Lung (tissue), 12 donors: ENCODE results near the gene ACVR2A. TPM values are rescaled to one million over a fixed set of nuclear protein-coding genes. Genes with fewer than 3 reads are reported as not detected.

Experiments
- ATAC-seq: fragments of 200-7000 bp; cut with Tn5 transposase; one replicate; pipeline ENCODE4 v1.9.1; 2020; ENCODE audit warnings: moderate number of reproducible peaks; ENCODE audit not compliant: insufficient read depth, low FRiP score
- DNase-seq, 3 donors: peaks; one replicate each; pipeline ENCODE4 v3.0.0-alpha.2; 2013 to 2017
- H3K27ac ChIP-seq, 2 donors: one replicate each; pipeline ENCODE4 v1.5.1; 2013; ENCODE audit warnings: mild to moderate bottlenecking in 2 of 2, moderate library complexity in 2 of 2, control low read depth in 1 of 2, inconsistent platforms in 1 of 2, low read depth in 1 of 2, low read length in 1 of 2
- H3K27me3 ChIP-seq, 3 donors: one replicate each; pipeline ENCODE4 v1.5.1; 2013; ENCODE audit warnings: low read length in 2 of 3; ENCODE audit not compliant: control insufficient read depth in 3 of 3, insufficient read depth in 3 of 3
- H3K36me3 ChIP-seq, 4 donors: one replicate each; pipeline ENCODE4 v1.5.1; 2013; ENCODE audit warnings: low read length in 4 of 4, mild to moderate bottlenecking in 1 of 4, moderate library complexity in 1 of 4; ENCODE audit not compliant: control insufficient read depth in 4 of 4, insufficient read depth in 4 of 4
- H3K4me1 ChIP-seq, 5 donors: one replicate each; pipeline ENCODE4 v1.5.1; 2013; ENCODE audit warnings: low read length in 5 of 5, mild to moderate bottlenecking in 2 of 5, moderate library complexity in 1 of 5; ENCODE audit not compliant: control insufficient read depth in 5 of 5, insufficient read depth in 5 of 5
- H3K4me3 ChIP-seq: one replicate; pipeline ENCODE4 v1.5.1; 2013; ENCODE audit warnings: mild to moderate bottlenecking, control low read depth, moderate library complexity
- H3K9ac ChIP-seq, 2 donors: one replicate each; pipeline ENCODE4 v1.5.1; 2013; ENCODE audit warnings: low read length in 2 of 2, control low read depth in 1 of 2; ENCODE audit not compliant: insufficient read depth in 1 of 2
- H3K9me3 ChIP-seq, 4 donors: one replicate each; pipeline ENCODE4 v1.5.1; 2013; ENCODE audit warnings: low read length in 3 of 4, mild to moderate bottlenecking in 1 of 4, moderate library complexity in 1 of 4; ENCODE audit not compliant: control insufficient read depth in 4 of 4, insufficient read depth in 3 of 4
- WGBS, 2 donors: extraction: QIAGEN DNeasy Blood & Tissue Kit; methylation state at CpG; one replicate each; pipeline ENCODE4 v1.1.7; 2013; 5-methylcytosine and 5-hydroxymethylcytosine counted together
- polyA plus RNA-seq, 2 donors: library from polyadenylated mRNA; stranded (reverse); fragments of 200-250 nt; gene quantifications; one replicate each; pipeline ENCODE4 v1.2.1, GENCODE V29; 2013
- total RNA-seq, 2 donors: library from RNA; depleted of rRNA in 1 of 2; stranded (reverse); fragments of >200 nt in 1 of 2; gene quantifications; one replicate each; pipeline ENCODE4 v1.2.1, GENCODE V29; 2014 to 2021
- TF ChIP-seq, protein P1 (sequence below): IDR thresholded peaks from 2 replicates; pipeline ENCODE4 v1.5.1; 2012; ENCODE audit warnings: mild to moderate bottlenecking; ENCODE audit errors: control extremely low read depth, extremely low read depth
- donor health status: control.
- donor health status: control.
- donor health status: Bipolar disorder and iron deficiency.
- donor health status: healthy.
- donor health status: DM: yes; HTN: yes; CAD: no.

The ACVR2A gene
- total and polyA plus RNA-seq, 4 donors: 4.0 to 56.5 (median 10.9) TPM

DNA sequence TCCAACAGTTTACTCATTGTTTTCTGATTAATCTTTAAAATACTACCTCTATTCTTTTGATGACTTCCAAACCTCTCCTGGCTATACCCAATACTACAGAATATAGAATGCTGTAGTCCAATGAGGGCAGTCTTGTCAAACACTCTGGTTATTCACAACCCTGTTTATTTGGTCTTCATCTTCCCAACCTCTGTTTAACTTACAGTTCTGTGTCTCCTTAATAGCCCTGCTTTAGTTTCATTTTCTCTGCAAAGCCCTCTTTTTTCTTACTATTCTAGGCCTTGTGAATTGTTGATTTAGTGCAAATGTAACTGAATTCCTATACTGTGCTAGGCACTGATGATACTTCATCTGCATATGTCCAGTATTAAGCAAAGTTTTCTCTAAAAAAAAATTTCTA is 40.0 kb downstream of the ACVR2A start:
- Histone ChIP-seq H3K9me3 (no peaks in the 10 kb centered on the region), H3K4me3 (no peak overlapping the region), H3K27ac (no peak overlapping the region), H3K4me1 (peaks cover 0 to 23% (median 0%) of the 10 kb centered on the region in 5 donors), H3K27me3 (no peaks in the 10 kb centered on the region), H3K9ac (no peak overlapping the region), H3K36me3 (no peaks in the 10 kb centered on the region)
- TF ChIP-seq, protein P1, sequence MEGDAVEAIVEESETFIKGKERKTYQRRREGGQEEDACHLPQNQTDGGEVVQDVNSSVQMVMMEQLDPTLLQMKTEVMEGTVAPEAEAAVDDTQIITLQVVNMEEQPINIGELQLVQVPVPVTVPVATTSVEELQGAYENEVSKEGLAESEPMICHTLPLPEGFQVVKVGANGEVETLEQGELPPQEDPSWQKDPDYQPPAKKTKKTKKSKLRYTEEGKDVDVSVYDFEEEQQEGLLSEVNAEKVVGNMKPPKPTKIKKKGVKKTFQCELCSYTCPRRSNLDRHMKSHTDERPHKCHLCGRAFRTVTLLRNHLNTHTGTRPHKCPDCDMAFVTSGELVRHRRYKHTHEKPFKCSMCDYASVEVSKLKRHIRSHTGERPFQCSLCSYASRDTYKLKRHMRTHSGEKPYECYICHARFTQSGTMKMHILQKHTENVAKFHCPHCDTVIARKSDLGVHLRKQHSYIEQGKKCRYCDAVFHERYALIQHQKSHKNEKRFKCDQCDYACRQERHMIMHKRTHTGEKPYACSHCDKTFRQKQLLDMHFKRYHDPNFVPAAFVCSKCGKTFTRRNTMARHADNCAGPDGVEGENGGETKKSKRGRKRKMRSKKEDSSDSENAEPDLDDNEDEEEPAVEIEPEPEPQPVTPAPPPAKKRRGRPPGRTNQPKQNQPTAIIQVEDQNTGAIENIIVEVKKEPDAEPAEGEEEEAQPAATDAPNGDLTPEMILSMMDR: no peak
- DNase-seq: peak in 2 of 3 donors; percentile 23 to 38
- no peak for ATAC-seq

DNA sequence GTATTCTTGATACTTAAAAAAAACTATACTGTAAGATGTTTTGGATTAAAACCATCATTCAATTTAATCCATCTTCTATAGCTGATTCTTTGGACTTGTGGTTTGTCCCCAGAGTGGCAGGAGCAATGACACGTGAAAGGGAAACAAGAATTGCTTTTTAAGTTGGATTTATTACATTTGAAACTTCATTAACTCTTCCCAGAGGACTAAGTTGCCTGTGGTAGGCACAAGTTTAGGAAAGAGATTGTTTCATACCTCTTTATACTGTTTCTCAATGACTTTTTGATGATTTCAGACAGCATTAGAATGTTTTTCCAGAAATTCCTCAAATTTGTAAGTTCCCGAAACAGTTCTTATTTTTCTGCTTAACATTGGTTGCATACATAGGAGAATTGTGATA is 41.3 kb downstream of the ACVR2A start:
- Histone ChIP-seq H3K27me3 (no peaks in the 10 kb centered on the region), H3K4me1 (peaks cover 0 to 23% (median 0%) of the 10 kb centered on the region in 5 donors), H3K9ac (no peak overlapping the region), H3K4me3 (no peak overlapping the region), H3K36me3 (no peaks in the 10 kb centered on the region), H3K9me3 (no peaks in the 10 kb centered on the region), H3K27ac (no peak overlapping the region)
- ATAC-seq (no peak), DNase-seq (no peak)
- TF ChIP-seq, protein P1: no peak
- 87 to 92% methylated on average over 2 of the region's 2 CpGs for WGBS, 2 donors

GRCh38 chr2:147888680-147889079 is 43.9 kb downstream of the ACVR2A start:
- no peak for ATAC-seq
- no peaks in the 10 kb centered on the region for H3K36me3 ChIP-seq
- H3K9ac ChIP-seq: no peak overlapping the region
- WGBS, 2 donors: 76 to 80% methylated on average over 3 of the region's 3 CpGs
- peaks cover 0 to 15% (median 0%) of the 10 kb centered on the region in 5 donors for H3K4me1 ChIP-seq
- H3K4me3 ChIP-seq: no peak overlapping the region
- DNase-seq: no peak
- no peaks in the 10 kb centered on the region for H3K27me3 ChIP-seq
- no peak overlapping the region for H3K27ac ChIP-seq
- H3K9me3 ChIP-seq: no peaks in the 10 kb centered on the region
- TF ChIP-seq, protein P1: no peak

DNA sequence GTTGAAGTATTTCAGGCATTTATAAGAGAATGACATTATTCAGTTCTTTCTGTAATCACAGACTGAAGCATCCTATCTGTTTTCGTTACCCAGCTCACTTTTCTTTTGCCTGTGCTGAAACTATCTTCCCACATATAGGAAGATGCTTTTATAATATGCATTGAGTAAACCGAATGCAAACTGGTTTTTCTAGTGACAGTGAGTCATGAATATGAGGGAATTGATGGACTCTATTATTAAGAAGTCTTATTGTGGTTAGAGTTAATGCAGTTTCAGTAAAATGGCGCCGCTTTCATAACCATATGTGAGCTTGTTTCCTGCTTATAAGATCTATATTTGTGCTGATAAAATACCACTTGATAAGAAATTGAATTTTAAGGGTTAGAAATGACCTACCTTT is 59.2 kb downstream of the ACVR2A start:
- Histone ChIP-seq H3K4me1 (no peaks in the 10 kb centered on the region), H3K36me3 (peaks cover 0 to 8% (median 4%) of the 10 kb centered on the region in 4 donors), H3K27me3 (no peaks in the 10 kb centered on the region), H3K4me3 (no peak overlapping the region), H3K9me3 (no peaks in the 10 kb centered on the region), H3K27ac (no peak overlapping the region), H3K9ac (no peak overlapping the region)
- ATAC-seq (no peak), DNase-seq (no peak)
- TF ChIP-seq, protein P1: no peak
- 89 to 94% methylated on average over 4 of the region's 4 CpGs for WGBS, 2 donors
